Measurements from ENCODE around the gene EYA4. TPM values are rescaled to one million over a fixed set of nuclear protein-coding genes. Genes with fewer than 3 reads are reported as not detected.

The EYA4 gene
- total RNA-seq, 1 donor from 2014 or later = 1.6 TPM

DNA sequence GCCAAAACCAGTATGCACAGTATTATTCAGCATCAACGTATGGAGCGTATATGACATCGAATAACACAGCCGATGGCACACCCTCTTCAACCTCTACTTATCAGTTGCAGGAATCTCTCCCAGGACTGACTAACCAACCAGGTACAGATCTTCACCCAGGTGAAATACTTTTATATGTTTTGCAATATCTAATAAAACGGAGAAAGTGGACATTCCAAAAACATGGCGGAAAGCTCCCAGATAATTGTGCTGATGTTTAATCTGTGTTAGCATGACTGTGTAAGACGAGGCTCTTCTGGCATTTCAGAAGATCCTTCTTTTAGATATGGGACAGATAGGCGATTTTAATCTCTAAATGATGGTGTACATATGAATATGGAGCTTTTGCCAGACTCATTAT, 227.4 kb downstream of the EYA4 start:
- Histone ChIP-seq H3K9me3 (ENCODE audit: insufficient read depth, low read depth, low read length) (no peaks in the 10 kb centered on the region), H4K20me1 (ENCODE audit: insufficient read depth, low read length) (no peaks in the 10 kb centered on the region), H3K27ac (ENCODE audit: low read depth, low read length) (no peak overlapping the region), H2AFZ (ENCODE audit: low read depth, low read length) (no peak overlapping the region), H3K4me3 (ENCODE audit: insufficient read depth, low read depth, low read length) (no peak overlapping the region), H3K36me3 (ENCODE audit: insufficient read depth, low read length) (no peaks in the 10 kb centered on the region), H3K27me3 (ENCODE audit: insufficient read depth, low read length) (no peaks in the 10 kb centered on the region), H3K4me1 (ENCODE audit: insufficient read depth, low read length) (peaks cover 4% of the 10 kb centered on the region), H3K4me2 (ENCODE audit: low read length) (no peak overlapping the region), H3K79me2 (ENCODE audit: insufficient read depth, low read length) (no peaks in the 10 kb centered on the region), H3K9ac (ENCODE audit: low read length) (no peak overlapping the region)
- TF ChIP-seq, protein P1, sequence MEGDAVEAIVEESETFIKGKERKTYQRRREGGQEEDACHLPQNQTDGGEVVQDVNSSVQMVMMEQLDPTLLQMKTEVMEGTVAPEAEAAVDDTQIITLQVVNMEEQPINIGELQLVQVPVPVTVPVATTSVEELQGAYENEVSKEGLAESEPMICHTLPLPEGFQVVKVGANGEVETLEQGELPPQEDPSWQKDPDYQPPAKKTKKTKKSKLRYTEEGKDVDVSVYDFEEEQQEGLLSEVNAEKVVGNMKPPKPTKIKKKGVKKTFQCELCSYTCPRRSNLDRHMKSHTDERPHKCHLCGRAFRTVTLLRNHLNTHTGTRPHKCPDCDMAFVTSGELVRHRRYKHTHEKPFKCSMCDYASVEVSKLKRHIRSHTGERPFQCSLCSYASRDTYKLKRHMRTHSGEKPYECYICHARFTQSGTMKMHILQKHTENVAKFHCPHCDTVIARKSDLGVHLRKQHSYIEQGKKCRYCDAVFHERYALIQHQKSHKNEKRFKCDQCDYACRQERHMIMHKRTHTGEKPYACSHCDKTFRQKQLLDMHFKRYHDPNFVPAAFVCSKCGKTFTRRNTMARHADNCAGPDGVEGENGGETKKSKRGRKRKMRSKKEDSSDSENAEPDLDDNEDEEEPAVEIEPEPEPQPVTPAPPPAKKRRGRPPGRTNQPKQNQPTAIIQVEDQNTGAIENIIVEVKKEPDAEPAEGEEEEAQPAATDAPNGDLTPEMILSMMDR (IDR thresholded peaks at IDR 0.05; ENCODE audit: insufficient read depth, low read depth, low read length) = no peak
- TF ChIP-seq EZH2 (IDR thresholded peaks at IDR 0.05; ENCODE audit: insufficient read depth, low read length) = no peak
- Mint-ChIP-seq H3K4me3 (ENCODE audit: unreplicated experiment) (no peak overlapping the region), H3K36me3 (ENCODE audit: low read depth, unreplicated experiment) (no peaks in the 10 kb centered on the region), H3K27me3 (ENCODE audit: low read depth, unreplicated experiment) (no peaks in the 10 kb centered on the region), H3K4me1 (ENCODE audit: low read depth, unreplicated experiment) (no peaks in the 10 kb centered on the region), H3K27ac (ENCODE audit: unreplicated experiment) (no peak overlapping the region), H3K9me3 (ENCODE audit: unreplicated experiment) (no peaks in the 10 kb centered on the region)
- no peak for DNase-seq (ENCODE audit: low read depth)
- FAIRE-seq = no peak

DNA sequence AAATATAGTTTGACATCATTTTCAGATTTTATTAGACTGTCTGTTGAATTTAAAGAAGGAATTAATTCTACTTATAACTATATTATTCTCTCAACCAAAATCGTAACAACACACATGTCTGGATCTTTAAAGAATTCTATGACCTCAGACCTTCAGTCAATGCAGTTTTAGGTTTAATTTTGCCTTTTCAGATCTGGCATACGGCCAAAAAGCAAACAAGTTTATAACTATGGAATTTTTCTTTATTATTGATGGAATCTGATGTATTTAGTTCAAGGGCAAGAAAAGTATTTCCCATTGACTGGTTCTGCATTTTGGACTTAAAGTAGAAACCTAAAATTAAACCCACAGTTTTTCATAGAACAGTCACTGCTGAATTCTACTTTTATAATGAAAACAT, 233.4 kb downstream of the EYA4 start:
- Histone ChIP-seq H3K27me3 (ENCODE audit: insufficient read depth, low read length) (no peaks in the 10 kb centered on the region), H3K4me1 (ENCODE audit: insufficient read depth, low read length) (no peaks in the 10 kb centered on the region), H3K4me2 (ENCODE audit: low read length) (no peak overlapping the region), H3K9me3 (ENCODE audit: insufficient read depth, low read depth, low read length) (no peaks in the 10 kb centered on the region), H3K36me3 (ENCODE audit: insufficient read depth, low read length) (no peaks in the 10 kb centered on the region), H3K4me3 (ENCODE audit: insufficient read depth, low read depth, low read length) (no peak overlapping the region), H2AFZ (ENCODE audit: low read depth, low read length) (no peak overlapping the region), H3K79me2 (ENCODE audit: insufficient read depth, low read length) (no peaks in the 10 kb centered on the region), H4K20me1 (ENCODE audit: insufficient read depth, low read length) (no peaks in the 10 kb centered on the region), H3K27ac (ENCODE audit: low read depth, low read length) (no peak overlapping the region), H3K9ac (ENCODE audit: low read length) (no peak overlapping the region)
- Mint-ChIP-seq H3K36me3 (ENCODE audit: low read depth, unreplicated experiment) (no peaks in the 10 kb centered on the region), H3K9me3 (ENCODE audit: unreplicated experiment) (no peaks in the 10 kb centered on the region), H3K4me1 (ENCODE audit: low read depth, unreplicated experiment) (no peaks in the 10 kb centered on the region), H3K27me3 (ENCODE audit: low read depth, unreplicated experiment) (no peaks in the 10 kb centered on the region), H3K4me3 (ENCODE audit: unreplicated experiment) (no peak overlapping the region), H3K27ac (ENCODE audit: unreplicated experiment) (no peak overlapping the region)
- no peak for DNase-seq (ENCODE audit: low read depth)
- no peak for FAIRE-seq
- no peak for TF ChIP-seq EZH2 (IDR thresholded peaks at IDR 0.05; ENCODE audit: insufficient read depth, low read length)
- TF ChIP-seq, protein P1 (IDR thresholded peaks at IDR 0.05; ENCODE audit: insufficient read depth, low read depth, low read length) = no peak

DNA sequence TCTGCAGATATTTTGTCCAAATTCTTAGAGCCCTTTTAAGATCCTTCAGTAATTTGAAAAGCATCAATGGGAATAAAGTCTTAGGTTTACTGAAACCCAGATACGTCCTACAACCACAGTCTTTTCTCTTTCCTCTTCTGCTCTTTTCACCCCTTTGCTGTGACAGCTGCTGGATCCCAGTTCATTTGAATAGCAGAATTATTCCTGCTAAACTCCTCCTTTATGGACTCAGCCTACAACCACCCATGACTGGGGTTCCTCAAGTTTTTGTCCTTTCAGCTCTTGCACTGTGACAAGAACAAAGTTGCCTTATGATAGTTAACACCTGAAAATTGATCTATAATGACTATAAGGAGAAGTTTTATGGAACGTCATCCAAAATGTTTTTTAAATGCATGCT, 237.5 kb downstream of the EYA4 start:
- no peak for DNase-seq (ENCODE audit: low read depth)
- no peak overlapping the region for H3K4me3 ChIP-seq (ENCODE audit: insufficient read depth, low read depth, low read length)
- no peaks in the 10 kb centered on the region for H3K9me3 Mint-ChIP-seq (ENCODE audit: unreplicated experiment)
- H3K4me1 Mint-ChIP-seq (ENCODE audit: low read depth, unreplicated experiment) = no peaks in the 10 kb centered on the region
- H3K9ac ChIP-seq (ENCODE audit: low read length) = no peak overlapping the region
- H3K27ac Mint-ChIP-seq (ENCODE audit: unreplicated experiment) = no peak overlapping the region
- H3K27me3 ChIP-seq (ENCODE audit: insufficient read depth, low read length) = no peaks in the 10 kb centered on the region
- no peaks in the 10 kb centered on the region for H3K79me2 ChIP-seq (ENCODE audit: insufficient read depth, low read length)
- H3K36me3 Mint-ChIP-seq (ENCODE audit: low read depth, unreplicated experiment) = no peaks in the 10 kb centered on the region
- H3K9me3 ChIP-seq (ENCODE audit: insufficient read depth, low read depth, low read length) = no peaks in the 10 kb centered on the region
- no peak for FAIRE-seq
- no peaks in the 10 kb centered on the region for H3K36me3 ChIP-seq (ENCODE audit: insufficient read depth, low read length)
- no peaks in the 10 kb centered on the region for H4K20me1 ChIP-seq (ENCODE audit: insufficient read depth, low read length)
- H3K4me2 ChIP-seq (ENCODE audit: low read length) = no peak overlapping the region
- H3K4me3 Mint-ChIP-seq (ENCODE audit: unreplicated experiment) = no peak overlapping the region
- no peaks in the 10 kb centered on the region for H3K4me1 ChIP-seq (ENCODE audit: insufficient read depth, low read length)
- H3K27ac ChIP-seq (ENCODE audit: low read depth, low read length) = no peak overlapping the region
- no peaks in the 10 kb centered on the region for H3K27me3 Mint-ChIP-seq (ENCODE audit: low read depth, unreplicated experiment)
- no peak for TF ChIP-seq EZH2 (IDR thresholded peaks at IDR 0.05; ENCODE audit: insufficient read depth, low read length)
- TF ChIP-seq, protein P1 (IDR thresholded peaks at IDR 0.05; ENCODE audit: insufficient read depth, low read depth, low read length) = no peak
- H2AFZ ChIP-seq (ENCODE audit: low read depth, low read length) = no peak overlapping the region
